Measurements from ENCODE around the gene OR2J2. TPM values are rescaled to one million over a fixed set of nuclear protein-coding genes. Genes with fewer than 3 reads are reported as not detected.

Gene OR2J2
- total RNA-seq, 3 donors from 2014 or later (not counting 1 experiment from before 2014, with no cell fraction given), result not detected

Other genes starting within 250 kb of the OR2J2 start
- 10 to 100 TPM; 19.3 to 33.6 (median 25.1) TPM for gene TRIM27, start 246.9 kb upstream of the OR2J2 start, total RNA-seq
- gene ZNF311, start 165.6 kb upstream of the OR2J2 start, total RNA-seq, result under 1 TPM; 0.23 to 0.29 (median 0.28) TPM
- not detected for gene OR2W1, start 125.7 kb upstream of the OR2J2 start, total RNA-seq
- gene OR2B3, start 83.6 kb upstream of the OR2J2 start, total RNA-seq, result not detected
- not detected for gene OR2J1, start 71.4 kb upstream of the OR2J2 start, total RNA-seq
- gene OR2J3, start 62.8 kb upstream of the OR2J2 start, total RNA-seq, result not detected
- not detected for gene OR14J1, start 130.8 kb downstream of the OR2J2 start, total RNA-seq
- not detected for gene OR5V1, start 198.0 kb downstream of the OR2J2 start, total RNA-seq
- not detected for gene OR12D3, start 204.4 kb downstream of the OR2J2 start, total RNA-seq
- not detected for gene OR12D2, start 224.7 kb downstream of the OR2J2 start, total RNA-seq
- gene OR12D1, start 244.0 kb downstream of the OR2J2 start, total RNA-seq, result not detected

Data from natural killer cell (primary cell).